Measurements from ENCODE around the gene CLCN1.

- TF ChIP-seq CTCF (conservative IDR thresholded peaks at IDR 0.05) (no peak), ZFX (IDR thresholded peaks at IDR 0.05) (no peak)
These were observed 46.7 kb upstream of the CLCN1 start for GRCh38 chr7:143269251-143269650.

Data from C4-2B (cell line).